Suppressor macrophage (primary cell): ENCODE measurements around the gene TREML4.
A peak's percentile ranks its signal among the peaks of the same experiment; 100 is the strongest.

Source experiments
- DNase-seq, 4 experiments: peaks; one replicate each; pipeline ENCODE4 v3.0.0-alpha.2; 2020 to 2022

TREML4 gene

DNA sequence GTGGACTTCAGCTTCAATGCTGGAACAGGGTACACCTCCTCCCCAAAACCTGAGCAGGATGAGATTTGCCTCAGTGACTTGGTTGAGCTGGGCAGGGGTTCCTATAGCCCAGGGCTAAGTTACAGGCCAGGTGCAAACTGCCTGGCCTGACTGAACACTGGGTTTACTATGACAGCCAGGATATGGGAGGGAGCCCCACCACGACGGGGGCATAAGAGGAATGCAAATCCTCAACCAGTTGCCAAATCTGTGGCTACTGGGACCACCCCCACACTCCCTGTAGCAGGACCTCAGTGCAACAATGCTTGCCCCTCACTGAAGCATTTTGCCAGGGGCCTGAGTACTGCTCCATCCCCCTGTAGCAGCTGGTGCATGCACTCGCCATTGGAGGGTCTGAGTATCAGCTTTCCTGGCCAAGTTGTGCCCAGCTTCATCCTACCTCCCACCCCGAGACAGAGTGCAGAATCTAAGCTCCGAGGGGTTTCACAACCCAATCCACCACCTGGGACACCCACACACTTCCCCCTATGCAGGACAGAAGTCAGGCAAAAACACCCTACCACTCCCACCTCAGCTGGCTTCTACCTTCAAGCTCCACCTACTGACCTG lies 27.6 kb downstream of the TREML4 start:
- no peak for DNase-seq

DNA sequence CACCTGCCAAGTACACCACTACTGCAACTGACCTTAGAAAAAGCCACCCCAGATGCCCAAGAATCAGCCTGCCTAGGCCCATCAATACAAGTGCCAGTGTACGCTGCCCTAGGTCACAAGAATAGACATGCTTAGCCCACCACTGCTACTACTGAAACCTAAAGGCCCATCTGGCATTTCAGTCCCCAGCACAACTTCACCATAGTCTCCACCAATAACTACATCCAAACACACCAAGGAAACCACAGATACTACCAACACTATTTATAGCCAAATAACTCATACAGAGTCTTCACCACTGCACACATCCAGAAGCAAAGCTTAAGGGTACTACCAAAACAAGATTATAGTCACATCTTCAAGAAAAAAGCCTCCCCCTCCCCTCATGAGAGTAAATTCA lies 28.2 kb downstream of the TREML4 start:
- no peak for DNase-seq

DNA sequence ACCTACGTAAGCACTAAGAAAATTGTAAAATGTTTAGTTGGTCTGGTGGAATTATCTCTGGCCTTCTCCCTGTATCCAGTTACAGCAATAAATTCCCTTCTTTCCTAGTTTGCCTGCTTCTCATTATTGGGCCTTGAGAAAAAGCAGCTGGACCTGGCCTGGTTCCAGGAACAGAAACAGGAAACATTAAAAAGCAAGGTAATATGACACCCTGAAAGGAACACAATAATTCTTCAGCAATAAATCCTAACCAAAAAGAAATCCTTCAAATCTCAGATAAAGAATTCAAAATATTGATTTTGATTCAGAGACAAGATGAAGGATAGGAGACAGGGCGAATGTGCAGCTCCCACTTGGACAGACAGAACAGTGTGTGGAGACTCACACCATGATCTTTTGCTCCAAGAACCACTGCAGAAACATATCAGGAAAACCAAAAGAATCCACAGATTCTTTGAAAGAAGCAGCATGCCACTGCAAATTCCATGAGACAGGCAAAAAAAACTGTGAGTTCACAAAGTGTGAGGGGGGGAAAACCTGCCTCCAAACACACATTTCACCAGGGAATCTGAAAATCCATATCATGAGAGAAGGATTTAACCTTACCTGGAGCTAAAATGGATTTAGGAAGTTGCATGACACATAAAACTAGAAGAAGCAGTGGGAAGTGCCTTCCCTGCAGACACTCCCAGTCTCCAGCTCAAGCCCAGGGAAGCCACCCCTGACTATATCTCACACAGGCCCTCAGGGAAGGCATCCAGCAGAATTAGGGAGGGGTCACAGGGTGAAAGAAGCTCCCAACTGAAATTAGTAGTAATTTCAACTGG lies 29.4 kb downstream of the TREML4 start:
- no peak for DNase-seq

DNA sequence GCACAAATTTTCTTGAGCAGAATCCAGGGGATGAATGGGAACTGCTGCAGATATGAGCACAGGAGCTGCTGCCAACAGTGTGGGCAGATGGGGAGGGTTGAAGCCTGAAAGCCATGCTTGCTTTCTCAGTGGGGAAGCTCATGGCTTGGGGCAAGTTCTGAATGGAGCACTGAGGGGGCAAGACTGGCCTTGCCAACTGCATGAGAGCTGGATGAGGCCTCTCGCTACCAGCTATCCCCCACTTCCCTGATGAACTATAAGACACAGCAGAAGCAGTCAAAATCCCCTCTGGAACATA lies 30.0 kb downstream of the TREML4 start:
- DNase-seq: no peak

DNA sequence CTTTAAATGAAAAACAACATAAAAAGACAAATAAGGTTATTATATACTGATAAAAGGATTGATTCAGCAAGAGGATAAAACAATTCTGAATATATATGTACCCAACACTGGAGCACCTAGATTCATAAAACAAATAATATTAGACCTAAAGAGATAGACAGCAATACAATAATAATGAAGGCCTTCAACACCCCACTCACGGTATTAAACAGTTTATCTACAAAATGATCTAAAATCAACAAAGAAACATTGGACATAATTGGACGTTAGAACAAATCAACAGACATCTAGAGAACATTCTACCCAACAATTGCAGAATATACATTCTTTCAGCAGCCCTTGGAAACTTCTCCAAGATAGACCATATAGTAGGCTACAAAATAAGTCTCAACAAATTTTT lies 34.3 kb downstream of the TREML4 start:
- no peak for DNase-seq

DNA sequence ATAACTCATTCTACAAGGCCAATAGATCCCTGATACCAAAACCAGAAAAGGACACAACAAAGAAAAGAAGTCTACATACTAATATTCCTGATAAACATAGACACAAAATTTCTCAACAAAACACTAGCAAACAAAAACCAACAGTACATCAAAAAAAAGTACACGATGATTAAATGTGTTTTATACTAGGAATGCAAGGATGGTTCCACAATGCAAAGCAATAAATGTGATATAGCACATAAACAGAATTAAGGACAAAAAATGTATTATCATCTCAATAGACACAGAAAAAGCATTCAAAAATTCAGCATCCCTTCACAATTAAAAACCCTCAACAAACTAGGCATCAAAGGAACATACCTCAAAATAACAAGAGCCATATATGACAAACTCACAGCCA lies 35.1 kb downstream of the TREML4 start:
- no peak for DNase-seq

DNA sequence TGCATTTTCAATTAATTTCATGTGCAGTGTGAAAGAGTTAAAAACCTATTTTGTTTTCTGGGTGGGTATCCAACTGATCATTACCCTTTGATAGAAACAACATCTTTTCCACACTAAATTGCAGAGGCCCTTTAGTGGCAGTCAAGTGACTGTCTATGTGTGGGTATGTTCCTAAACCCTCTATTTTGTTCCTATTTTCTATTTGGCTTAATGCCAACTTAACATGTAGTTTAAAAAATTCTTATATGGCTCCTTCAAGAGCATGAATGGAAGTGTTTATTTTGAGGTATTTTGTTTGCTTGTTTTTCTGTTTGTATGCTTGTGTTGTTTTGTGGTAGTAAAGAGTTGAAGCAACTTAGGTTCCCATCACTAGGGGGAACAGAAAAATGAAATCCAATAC lies 38.4 kb downstream of the TREML4 start:
- DNase-seq: peak in 2 of 4 experiments; percentile 51 to 74

DNA sequence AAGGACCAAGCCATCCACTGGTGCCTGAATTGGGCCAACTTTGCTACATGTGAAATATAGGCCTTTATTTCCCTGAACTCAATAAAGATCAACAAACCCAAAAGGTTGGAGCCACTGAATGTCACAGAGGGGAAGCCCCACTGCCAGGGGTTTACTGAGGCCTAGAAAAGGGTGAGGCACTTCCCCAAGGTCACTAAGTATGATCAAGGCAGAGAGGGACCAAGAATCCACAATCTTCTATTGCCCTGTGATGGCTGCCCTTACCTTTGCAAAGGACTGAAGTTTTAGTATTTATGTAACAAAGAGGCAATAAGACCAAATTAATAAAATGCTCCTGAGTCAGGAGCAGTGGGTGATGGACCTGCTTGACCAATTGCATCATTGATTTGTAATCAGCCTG lies 40.3 kb downstream of the TREML4 start:
- no peak for DNase-seq

DNA sequence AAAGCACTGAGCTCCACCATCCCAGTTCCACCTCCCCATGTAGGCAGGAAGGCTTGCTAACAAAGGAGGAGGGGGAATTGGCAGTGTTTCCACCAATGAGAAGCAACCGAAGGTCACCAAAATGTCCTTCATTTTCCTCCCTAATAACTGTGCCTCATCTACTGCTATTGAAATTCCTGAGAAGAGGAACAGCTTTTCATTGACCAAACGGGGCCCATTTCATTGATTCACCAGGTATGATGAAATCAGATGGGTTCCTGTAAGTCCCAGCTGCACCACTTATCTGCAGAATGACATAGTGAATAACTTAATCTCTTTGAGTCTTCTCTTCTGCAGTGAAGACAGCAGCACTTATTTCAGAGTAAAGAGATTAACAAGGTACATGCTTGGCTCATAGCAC lies 41.0 kb downstream of the TREML4 start:
- DNase-seq: peak in 1 of 4 experiments; percentile 18

DNA sequence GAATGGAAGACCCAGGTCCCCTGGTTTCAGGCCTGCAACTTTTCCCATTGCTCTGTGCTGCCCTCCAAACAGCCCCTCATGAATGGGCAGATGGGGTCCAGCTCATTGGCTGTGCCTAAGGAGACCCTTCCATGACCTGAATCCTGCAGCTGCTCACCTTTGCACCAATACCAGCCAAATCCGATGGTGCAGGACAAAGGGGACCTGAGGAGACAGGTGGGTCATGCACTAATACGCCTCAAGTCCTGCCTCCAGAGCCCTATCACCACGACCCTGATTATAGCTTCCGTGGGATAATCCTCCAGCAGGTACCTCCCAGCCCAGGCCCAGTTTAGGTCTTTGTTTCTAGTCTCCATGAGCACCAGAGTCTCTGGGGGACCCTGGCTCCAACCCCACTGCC lies 41.6 kb downstream of the TREML4 start:
- DNase-seq: no peak

DNA sequence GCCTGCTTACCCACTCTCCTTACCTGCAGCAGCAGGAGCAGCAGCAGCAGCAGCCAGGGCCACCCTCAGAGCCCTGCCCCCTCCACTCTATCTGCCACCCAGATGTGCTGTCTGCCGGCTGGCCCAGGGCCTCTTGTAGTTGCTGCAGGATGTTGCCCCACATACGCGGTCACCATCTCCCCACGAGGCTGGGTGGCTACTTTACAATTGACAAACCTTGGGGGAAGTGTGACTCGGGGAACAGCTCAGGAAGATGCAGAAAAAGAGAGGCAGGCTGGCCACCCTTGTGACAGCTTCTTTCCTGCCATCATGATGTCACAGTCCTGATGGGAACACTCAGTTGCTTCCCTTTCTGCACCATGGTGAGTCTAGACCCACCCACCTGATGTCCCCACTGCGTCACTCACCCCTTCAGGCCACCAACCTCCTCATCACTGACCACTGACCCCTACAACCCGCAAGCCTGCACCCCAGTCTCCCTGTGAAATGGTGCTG lies 43.8 kb downstream of the TREML4 start:
- peak; percentile 91 to 98 (median 94) for DNase-seq

DNA sequence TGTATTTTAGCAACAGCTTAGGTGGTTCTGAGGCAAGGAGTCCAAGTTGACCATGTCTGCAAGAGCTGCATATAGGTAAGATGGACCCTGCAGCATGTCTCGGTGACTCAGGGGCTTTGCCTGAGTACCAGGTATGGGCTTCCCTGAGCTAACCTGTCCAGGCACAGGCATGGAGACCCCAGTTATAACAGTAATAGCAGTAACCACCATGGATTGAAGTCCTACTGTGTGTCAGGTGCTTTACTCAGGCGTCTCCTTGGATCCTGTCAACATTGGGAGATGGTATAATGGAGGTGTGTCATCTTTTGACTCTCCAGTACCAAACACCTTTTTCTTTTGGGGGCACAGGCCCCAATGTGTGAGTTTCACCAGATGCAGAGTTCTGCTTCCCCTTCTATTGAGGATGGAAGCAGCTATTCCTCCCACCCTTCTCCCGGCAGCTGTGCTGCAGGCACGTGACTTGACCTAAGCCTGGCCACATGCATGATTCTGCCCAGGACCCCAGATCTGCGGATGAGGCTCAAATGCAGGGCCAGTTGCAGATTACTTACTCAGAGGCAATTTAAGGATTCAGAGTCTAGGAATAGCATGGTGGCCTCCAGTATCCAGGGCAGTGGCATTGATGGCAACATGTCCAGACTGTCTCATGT lies 44.6 kb downstream of the TREML4 start:
- DNase-seq: peak in 3 of 4 experiments; percentile 44 to 55 (median 45)

DNA sequence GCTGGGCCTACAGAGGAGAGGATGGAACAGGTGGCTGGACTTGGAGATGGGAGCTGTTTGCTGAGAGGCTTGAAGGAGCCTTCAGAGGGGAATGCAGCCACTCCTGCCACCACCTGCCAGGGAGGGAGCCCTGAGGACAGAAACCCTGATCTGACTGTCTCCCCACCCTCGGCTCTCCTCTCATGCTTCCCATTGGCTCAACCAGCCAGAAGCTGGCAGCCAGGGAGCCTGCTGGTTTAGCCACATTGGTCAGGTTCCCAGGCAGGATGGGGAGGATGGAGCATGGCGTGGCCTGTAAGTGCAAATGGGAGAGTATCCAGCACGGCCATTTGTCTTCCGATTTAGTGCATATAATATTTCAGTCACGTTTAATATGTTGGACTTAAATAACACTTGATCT lies 45.6 kb downstream of the TREML4 start:
- no peak for DNase-seq

DNA sequence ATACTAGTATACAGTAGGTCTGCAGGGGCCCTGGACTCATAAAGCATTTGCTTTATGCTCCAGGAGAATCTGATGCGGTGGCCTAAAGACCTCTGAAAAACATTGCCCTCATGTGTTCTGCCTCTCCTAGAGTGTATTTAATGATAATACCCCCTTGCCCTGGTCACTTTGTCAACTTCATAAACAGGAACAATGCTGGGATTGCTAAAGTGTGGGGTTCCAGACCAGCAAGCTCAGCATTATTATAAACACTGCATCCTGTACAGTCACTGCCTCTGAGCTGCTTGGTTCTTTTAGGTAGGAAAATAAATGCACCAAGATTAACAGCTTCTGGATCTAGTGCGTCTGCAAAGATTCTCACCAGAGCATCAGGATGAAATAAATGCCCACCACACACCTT lies 46.1 kb downstream of the TREML4 start:
- peak; percentile 52 to 79 (median 65) for DNase-seq

DNA sequence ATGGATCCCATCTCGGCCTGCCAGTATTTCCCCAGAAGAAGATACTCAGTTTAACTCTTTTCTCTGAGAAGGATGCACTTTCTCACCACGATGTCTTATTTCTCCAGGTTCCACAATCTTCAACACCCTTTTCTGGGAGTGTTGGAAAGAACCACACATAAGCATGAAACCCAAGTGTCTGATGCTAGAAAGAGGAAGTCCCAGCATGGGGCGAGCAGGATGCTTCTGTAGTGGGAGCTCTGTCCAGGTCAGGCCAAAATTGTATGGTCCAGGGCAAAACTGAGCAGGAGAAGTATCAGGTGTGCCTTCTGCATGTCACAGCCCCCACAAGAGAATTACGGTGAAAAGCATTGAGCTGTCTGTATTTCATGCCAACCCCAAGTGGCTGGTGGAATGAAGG lies 47.3 kb downstream of the TREML4 start:
- peak; percentile 28 to 54 (median 36) for DNase-seq

DNA sequence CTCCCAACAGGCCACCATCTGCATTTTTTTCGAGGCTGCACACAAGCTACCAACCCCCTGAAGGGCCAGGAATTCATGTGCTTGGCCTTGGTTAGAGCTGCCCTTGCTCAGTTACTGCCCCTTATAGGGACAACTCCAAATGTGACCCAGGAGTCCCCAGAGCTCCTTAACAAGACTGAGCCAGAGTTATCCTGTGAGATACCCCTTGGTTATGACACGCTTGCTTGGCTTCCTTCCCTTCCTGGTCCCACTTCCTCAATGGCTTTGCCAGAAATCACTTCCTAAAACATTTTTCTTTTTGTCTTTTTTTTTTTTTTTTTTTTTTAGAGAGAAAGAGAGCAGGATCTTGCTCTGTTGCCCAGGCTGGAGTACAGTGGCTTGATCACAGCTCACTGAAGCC lies 49.5 kb downstream of the TREML4 start:
- peak; percentile 55 to 81 (median 77) for DNase-seq

DNA sequence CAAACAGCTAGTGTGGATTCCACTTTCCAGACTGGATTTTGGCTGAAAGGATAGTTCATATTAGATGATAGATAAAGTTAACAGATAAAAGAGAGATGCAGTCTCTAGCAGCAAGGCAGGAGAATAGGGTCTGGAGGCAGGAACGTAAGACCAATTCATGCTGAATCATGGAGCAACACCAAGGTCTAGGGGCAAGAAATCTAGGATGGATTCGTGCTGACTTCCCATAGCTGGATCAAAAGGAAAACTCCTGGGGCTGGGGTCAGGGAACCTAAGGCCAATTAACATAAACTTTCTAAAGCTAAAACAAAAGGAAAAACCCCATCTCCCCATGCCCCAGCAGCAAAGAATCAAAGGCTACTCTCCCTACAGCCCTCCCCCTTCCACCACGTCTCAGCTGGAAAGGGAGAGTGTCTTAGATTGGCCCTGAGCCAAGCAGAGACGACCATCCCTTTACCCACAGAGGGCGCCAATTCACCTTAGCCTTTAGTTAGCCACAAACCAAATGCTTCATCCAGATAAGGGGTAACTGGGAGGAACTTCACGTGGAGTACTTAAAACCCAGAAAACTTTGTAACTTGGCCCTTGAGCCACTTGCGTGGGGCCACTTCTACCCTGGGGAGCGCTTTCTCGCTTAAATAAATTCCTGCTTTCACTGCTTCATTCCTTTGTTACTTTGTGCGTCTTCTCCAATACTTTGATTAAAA lies 50.7 kb downstream of the TREML4 start:
- DNase-seq: peak; percentile 70 to 84 (median 74)

DNA sequence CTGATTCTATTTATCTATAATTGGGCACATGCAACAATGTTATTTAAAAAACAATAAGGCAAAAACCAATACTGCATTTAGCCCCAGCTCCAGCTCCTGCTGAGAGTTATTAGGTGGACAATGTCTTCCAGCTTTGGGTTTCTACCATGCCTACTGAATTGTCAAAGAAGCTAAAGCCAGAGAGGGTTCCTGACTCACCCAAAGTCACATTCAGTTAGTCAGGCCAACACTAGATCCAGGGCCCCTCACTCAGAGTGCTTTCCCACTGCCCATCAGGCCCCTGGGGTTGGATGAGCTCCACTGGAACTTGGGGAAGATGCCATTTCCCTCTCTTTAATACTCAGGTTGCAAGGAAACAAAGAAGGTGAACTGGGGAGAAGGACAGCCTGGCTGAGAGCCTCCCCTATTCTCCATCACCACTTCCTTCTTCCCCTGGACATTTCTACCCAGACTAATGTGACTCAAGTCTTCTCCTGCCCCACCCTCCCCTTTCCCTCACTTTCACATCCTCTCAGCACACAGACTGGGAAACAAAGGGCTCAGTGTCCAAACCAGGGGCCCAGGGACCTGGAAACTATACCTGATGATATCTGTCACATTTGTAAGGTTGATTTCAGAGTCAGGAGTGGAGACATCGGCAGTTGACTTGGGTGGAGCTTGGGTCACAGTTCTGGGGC lies 52.4 kb downstream of the TREML4 start:
- DNase-seq: peak; percentile 38 to 72 (median 62)

DNA sequence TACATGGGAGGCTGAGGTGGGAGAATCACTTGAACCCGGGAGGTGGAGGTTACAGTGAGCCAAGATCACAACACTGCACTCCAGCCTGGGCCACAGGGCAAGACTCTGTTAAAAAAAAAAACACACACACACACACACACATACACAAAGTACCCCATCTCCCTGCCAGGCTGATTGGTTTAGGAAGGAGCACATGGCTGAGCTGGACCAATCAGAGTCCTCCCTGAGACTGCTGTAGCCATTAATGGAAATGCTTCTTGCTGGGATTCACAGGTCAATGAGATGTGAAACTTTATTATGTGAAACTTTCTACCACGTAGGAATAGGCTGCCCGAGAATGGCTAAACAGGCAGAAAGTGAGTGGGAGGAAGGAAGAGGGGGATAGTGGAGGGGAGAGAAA lies 55.5 kb downstream of the TREML4 start:
- no peak for DNase-seq

DNA sequence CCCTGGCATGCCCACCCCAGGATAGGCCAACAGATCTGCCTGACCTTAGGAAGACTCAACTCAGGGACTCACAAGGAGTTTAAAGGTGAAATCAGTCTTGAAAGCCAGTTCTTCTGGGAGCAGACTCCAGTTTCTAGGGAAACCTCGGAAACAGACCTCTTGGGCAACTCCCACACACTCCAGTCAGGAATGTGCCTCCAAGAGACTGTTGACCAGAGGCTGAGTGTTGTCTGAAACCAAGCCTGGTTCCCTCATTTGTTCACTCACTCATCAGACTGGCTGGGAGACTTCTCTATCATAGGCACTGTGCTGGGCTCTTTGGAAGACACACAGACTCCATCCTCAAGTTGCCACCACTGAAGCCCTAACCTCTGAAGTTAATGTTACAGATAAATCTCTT lies 56.6 kb downstream of the TREML4 start:
- peak in 1 of 4 experiments; percentile 17 for DNase-seq

DNA sequence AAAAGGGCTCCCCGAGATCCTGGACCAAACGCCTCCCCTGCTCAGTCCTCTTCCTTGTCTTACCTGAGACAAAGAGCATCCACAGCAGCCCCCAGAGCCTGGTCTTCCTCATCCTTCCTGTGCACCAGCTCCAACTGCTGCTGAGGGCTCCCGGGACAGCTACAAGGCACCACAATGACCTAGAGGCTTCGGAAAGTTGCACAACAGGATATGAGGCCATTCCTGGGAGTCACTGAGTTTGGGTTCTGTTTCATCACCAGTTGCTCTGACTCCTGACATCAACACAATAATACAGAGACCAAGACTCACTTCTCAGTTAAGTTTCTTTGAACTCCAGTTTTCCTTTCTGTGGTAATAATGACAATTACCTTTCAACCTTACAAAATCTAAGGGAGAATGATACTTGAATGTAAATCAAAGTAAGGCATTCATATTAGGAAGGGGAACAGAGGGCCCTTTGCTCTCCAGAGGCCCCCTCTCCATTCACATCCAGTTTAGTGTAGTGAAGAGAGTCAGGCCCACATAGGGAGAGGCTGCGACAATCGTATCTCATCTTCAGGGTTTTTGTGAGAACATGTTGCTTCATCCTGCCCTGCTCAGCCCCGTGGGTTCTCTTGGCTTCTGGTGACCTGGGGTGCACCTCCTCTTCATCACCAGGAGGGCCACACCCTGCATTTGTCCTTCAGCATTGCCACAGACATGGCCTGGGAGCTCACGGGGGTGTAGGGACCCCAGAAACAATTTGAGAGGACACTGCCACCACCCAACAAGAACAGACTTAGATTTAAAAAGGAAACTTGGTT lies 58.6 kb downstream of the TREML4 start, which contains the start of gene TREM1:
TSS of gene TREM1 (minus strand) at position 139 of the 803 bp plus-strand sequence. CDS start at position 112, 27 bp downstream.
- peak; percentile 89 to 96 (median 94) for DNase-seq
